H1 (cell line): ENCODE measurements around the gene ELANE. TPM values are rescaled to one million over a fixed set of nuclear protein-coding genes. Genes with fewer than 3 reads are reported as not detected.

Experiments
- CTCF ChIA-PET: fragments of 300-600 bp; sonication (Branson Sonifier 250); formaldehyde crosslinking; loops from one replicate; lab custom pipeline; 2021; ENCODE audit not compliant: partially characterized antibody; lab: Charles Lee
- POLR2A ChIA-PET: fragments of 300-600 bp; sonication (Branson Sonifier 250); formaldehyde crosslinking; loops from one replicate; lab custom pipeline; 2021; ENCODE audit warnings: inconsistent platforms; ENCODE audit not compliant: partially characterized antibody; lab: Charles Lee
- DNase-seq, 2 experiments: peaks; one replicate each; pipeline versions ENCODE4 v3.0.0 to v3.0.0-alpha.2; 2010 to 2022; ENCODE audit warnings: low spot score in 2 of 2, low read depth in 1 of 2, mixed read lengths in 1 of 2
- FAIRE-seq: peaks from 2 replicates; lab custom pipeline; 2011; peaks lifted over from hg19 to GRCh38; lab: Jason Lieb, UNC
- H2AFZ ChIP-seq: 2 replicates; pipeline ENCODE4 v1.8.1; 2012; ENCODE audit warnings: low read length, inconsistent platforms
- H2AK5ac ChIP-seq: 2 replicates; pipeline ENCODE4 v1.6.1; 2013; ENCODE audit warnings: low read depth, low read length
- H2BK120ac ChIP-seq: replicated peaks from 2 replicates; pipeline ENCODE3; 2013; ENCODE audit warnings: low read depth, low read length, inconsistent platforms
- H2BK12ac ChIP-seq: 2 replicates; pipeline ENCODE4 v1.6.1; 2013; ENCODE audit warnings: low read depth, low read length
- H2BK15ac ChIP-seq: 2 replicates; pipeline ENCODE4 v1.6.1; 2013; ENCODE audit warnings: low read length
- H2BK20ac ChIP-seq: 2 replicates; pipeline ENCODE4 v1.6.1; 2013; ENCODE audit warnings: low read length
- H2BK5ac ChIP-seq: 2 replicates; pipeline ENCODE4 v1.6.1; 2013; ENCODE audit warnings: low read depth, low read length
- H3K14ac ChIP-seq: 2 replicates; pipeline ENCODE4 v1.6.1; 2013; ENCODE audit warnings: inconsistent platforms; ENCODE audit not compliant: insufficient read length
- H3K18ac ChIP-seq: 2 replicates; pipeline ENCODE4 v1.6.1; 2013; ENCODE audit warnings: low read length; ENCODE audit errors: extremely low read depth
- H3K23ac ChIP-seq: 2 replicates; pipeline ENCODE4 v1.6.1; 2013; ENCODE audit warnings: inconsistent platforms; ENCODE audit not compliant: insufficient read length
- H3K23me2 ChIP-seq: 2 replicates; pipeline ENCODE4 v1.6.1; 2013; ENCODE audit warnings: low read depth, low read length
- H3K27ac ChIP-seq: 2 replicates; pipeline ENCODE4 v1.6.1; 2011; ENCODE audit warnings: low read depth, low read length, inconsistent platforms
- H3K27me3 ChIP-seq, 4 experiments: replicated peaks in 1 of 4; 1 replicate in 1 of 4; 2 replicates in 3 of 4; pipeline versions ENCODE4 v1.6.1 to v1.8.1; 2011 to 2013; ENCODE audit warnings: low read length in 3 of 4, mild to moderate bottlenecking in 3 of 4, inconsistent platforms in 2 of 4, mixed read lengths in 2 of 4, moderate library complexity in 1 of 4; ENCODE audit not compliant: control insufficient read depth in 3 of 4, insufficient read depth in 3 of 4; ENCODE audit errors: extremely low read depth in 1 of 4
- H3K36me3 ChIP-seq, 4 experiments: 2 replicates each; pipeline versions ENCODE4 v1.6.1 to v1.8.1; 2011 to 2013; ENCODE audit warnings: mild to moderate bottlenecking in 4 of 4, low read length in 3 of 4, moderate library complexity in 2 of 4, control low read depth in 1 of 4, inconsistent platforms in 1 of 4; ENCODE audit not compliant: insufficient read depth in 4 of 4, control insufficient read depth in 2 of 4
- H3K4ac ChIP-seq: replicated peaks from 2 replicates; pipeline ENCODE3; 2013; ENCODE audit warnings: low read length, low read depth, mixed read lengths, inconsistent platforms; ENCODE audit not compliant: insufficient read length
- H3K4me1 ChIP-seq, 4 experiments: replicated peaks in 1 of 4; 1 replicate in 1 of 4; 2 replicates in 3 of 4; pipeline versions ENCODE4 v1.6.1 to v1.8.1; 2011 to 2013; ENCODE audit warnings: low read length in 3 of 4, inconsistent platforms in 2 of 4, mixed read lengths in 1 of 4; ENCODE audit not compliant: insufficient read depth in 4 of 4, control insufficient read depth in 3 of 4
- H3K4me2 ChIP-seq, 2 experiments: 2 replicates each; pipeline versions ENCODE4 v1.6.1 to v1.8.1; 2011 to 2013; ENCODE audit warnings: low read depth in 2 of 2, low read length in 2 of 2, control low read depth in 1 of 2, inconsistent platforms in 1 of 2, mild to moderate bottlenecking in 1 of 2; ENCODE audit not compliant: insufficient read depth in 1 of 2
- H3K4me3 ChIP-seq, 4 experiments: fragments of 200-600, 300-600 bp in 1 of 4; sonication (generic), shearing (Covaris generic), sonication (Bioruptor Twin) in 1 of 4; 2 replicates each; pipeline versions ENCODE4 v1.5.1 to v1.8.1; 2011 to 2016; ENCODE audit warnings: low read length in 4 of 4, low read depth in 3 of 4, control low read depth in 2 of 4, inconsistent platforms in 2 of 4, mild to moderate bottlenecking in 2 of 4, mixed read lengths in 1 of 4, moderate library complexity in 1 of 4; ENCODE audit not compliant: insufficient read depth in 2 of 4; ENCODE audit errors: extremely low read depth in 1 of 4
- H3K56ac ChIP-seq: replicated peaks from 2 replicates; pipeline ENCODE3; 2013; ENCODE audit warnings: low read depth, mild to moderate bottlenecking, mixed read lengths, low read length, inconsistent platforms; ENCODE audit not compliant: insufficient read length
- H3K79me1 ChIP-seq: 2 replicates; pipeline ENCODE4 v1.6.1; 2013; ENCODE audit warnings: low read depth, low read length, control low read depth
- H3K79me2 ChIP-seq, 2 experiments: 2 replicates each; pipeline versions ENCODE4 v1.6.1 to v1.8.1; 2012 to 2013; ENCODE audit warnings: low read length in 2 of 2, mild to moderate bottlenecking in 2 of 2, inconsistent platforms in 1 of 2; ENCODE audit not compliant: insufficient read depth in 2 of 2, control insufficient read depth in 1 of 2
- H3K9ac ChIP-seq, 4 experiments: replicated peaks in 1 of 4; 1 replicate in 1 of 4; 2 replicates in 3 of 4; pipeline versions ENCODE4 v1.6.1 to v1.8.1; 2011 to 2013; ENCODE audit warnings: low read depth in 3 of 4, low read length in 3 of 4, control low read depth in 2 of 4, mild to moderate bottlenecking in 2 of 4, moderate library complexity in 2 of 4, inconsistent platforms in 1 of 4; ENCODE audit errors: extremely low read depth in 1 of 4
- H3K9me3 ChIP-seq, 2 experiments: 2 replicates each; pipeline versions ENCODE4 v1.6.1 to v1.8.1; 2012 to 2013; ENCODE audit warnings: mild to moderate bottlenecking in 2 of 2, moderate library complexity in 2 of 2, control low read depth in 1 of 2, inconsistent platforms in 1 of 2, low read depth in 1 of 2, low read length in 1 of 2, mixed read lengths in 1 of 2; ENCODE audit not compliant: insufficient read depth in 2 of 2
- H4K20me1 ChIP-seq, 2 experiments: replicated peaks in 1 of 2; 2 replicates each; pipeline versions ENCODE3 to v1.8.1; 2011 to 2013; ENCODE audit warnings: inconsistent platforms in 2 of 2, low read length in 2 of 2, mild to moderate bottlenecking in 1 of 2; ENCODE audit not compliant: insufficient read depth in 2 of 2, control insufficient read depth in 1 of 2
- H4K5ac ChIP-seq: 2 replicates; pipeline ENCODE4 v1.6.1; 2013; ENCODE audit warnings: low read length, low read depth, mixed read lengths, inconsistent platforms; ENCODE audit not compliant: insufficient read length
- H4K8ac ChIP-seq: 2 replicates; pipeline ENCODE4 v1.8.0; 2013; ENCODE audit warnings: mild to moderate bottlenecking, moderate library complexity, low read length, inconsistent platforms; ENCODE audit not compliant: insufficient read depth; ENCODE audit errors: extremely low read depth
- H4K91ac ChIP-seq: replicated peaks from 2 replicates; pipeline ENCODE3; 2013; ENCODE audit warnings: low read length, mixed read lengths, inconsistent platforms; ENCODE audit not compliant: insufficient read length
- CBX5 ChIP-seq: fragments of 300-800, 300-1000 bp; sonication (generic); IDR thresholded peaks from 2 replicates; pipeline ENCODE4 v1.7.1; 2016; ENCODE audit warnings: antibody characterized with exemption, low read length, low read depth
- CBX8 ChIP-seq: fragments of 300-800, 300-1000 bp; sonication (generic); IDR thresholded peaks from 2 replicates; pipeline ENCODE4 v1.7.1; 2016; ENCODE audit warnings: low read depth, low read length, borderline replicate concordance
- CEBPB ChIP-seq: IDR thresholded peaks from 2 replicates; pipeline ENCODE4 v1.6.1; 2012; ENCODE audit warnings: low read depth, low read length
- CHD1 ChIP-seq: IDR thresholded peaks from 2 replicates; pipeline ENCODE4 v1.6.1; 2012; ENCODE audit warnings: low read depth, low read length, improper control_type of control experiment
- EGR1 ChIP-seq: IDR thresholded peaks from 2 replicates; pipeline ENCODE4 v1.6.1; 2011; ENCODE audit warnings: low read depth, low read length, borderline replicate concordance
- EP300 ChIP-seq, 2 experiments: IDR thresholded peaks; 1 replicate in 1 of 2; 2 replicates in 1 of 2; pipeline ENCODE4 v1.6.1; 2011 to 2012; ENCODE audit warnings: low read depth in 2 of 2, low read length in 2 of 2, mild to moderate bottlenecking in 2 of 2, borderline replicate concordance in 1 of 2, inconsistent platforms in 1 of 2, moderate library complexity in 1 of 2
- KDM1A ChIP-seq: fragments of 200-600, 300-600 bp; sonication (generic); IDR thresholded peaks from 2 replicates; pipeline ENCODE4 v1.7.1; 2016; ENCODE audit warnings: mild to moderate bottlenecking, low read length, borderline replicate concordance
- NANOG ChIP-seq: IDR thresholded peaks from 2 replicates; pipeline ENCODE4 v1.6.1; 2011; ENCODE audit warnings: low read length, low read depth, mild to moderate bottlenecking, inconsistent platforms; ENCODE audit not compliant: insufficient read depth, poor library complexity, severe bottlenecking
- PHF8 ChIP-seq: fragments of 200-600 bp; sonication (generic); conservative IDR thresholded peaks from 2 replicates; pipeline ENCODE4 v1.7.1; 2012; ENCODE audit warnings: low read depth, mild to moderate bottlenecking, inconsistent platforms, low read length, moderate library complexity
- POLR2A ChIP-seq, 2 experiments: IDR thresholded peaks; 1 replicate in 1 of 2; 2 replicates in 1 of 2; pipeline ENCODE4 v1.6.1; 2011; ENCODE audit warnings: low read depth in 2 of 2, low read length in 2 of 2, mild to moderate bottlenecking in 2 of 2; ENCODE audit errors: control extremely low read depth in 1 of 2
- RNF2 ChIP-seq: fragments of 200-900, 300-1000 bp; sonication (generic); IDR thresholded peaks from 2 replicates; pipeline ENCODE4 v1.7.1; 2016; ENCODE audit warnings: borderline replicate concordance, low read depth, mild to moderate bottlenecking, antibody characterized with exemption, low read length; ENCODE audit not compliant: poor library complexity, severe bottlenecking; ENCODE audit errors: missing control alignments
- RXRA ChIP-seq: IDR thresholded peaks from 2 replicates; pipeline ENCODE4 v1.6.1; 2011; ENCODE audit warnings: low read depth, mild to moderate bottlenecking, low read length, moderate library complexity; ENCODE audit not compliant: insufficient read depth
- TCF12 ChIP-seq: IDR thresholded peaks from 2 replicates; pipeline ENCODE4 v1.6.1; 2011; ENCODE audit warnings: low read depth, mild to moderate bottlenecking, low read length
- ZNF274 ChIP-seq: IDR thresholded peaks from 2 replicates; pipeline ENCODE4 v1.7.0; 2012; ENCODE audit warnings: low read length, borderline replicate concordance; ENCODE audit errors: extremely low read depth
- WGBS, 2 experiments: shearing (Covaris generic) in 1 of 2; methylation state at CpG; one replicate each; pipeline versions ENCODE4 v1.1.6 to v1.1.7; 2013 to 2015; ENCODE audit warnings: low lambda C conversion rate in 2 of 2, mixed read lengths in 2 of 2, inconsistent platforms in 1 of 2, low coverage in 1 of 2, missing lambda C conversion rate in 1 of 2; ENCODE audit not compliant: insufficient replicate concordance in 2 of 2, insufficient coverage in 1 of 2, insufficient read length in 1 of 2; ENCODE audit errors: extremely low coverage in 1 of 2, missing lambda C conversion rate in 1 of 2; 5-methylcytosine and 5-hydroxymethylcytosine counted together
- polyA plus RNA-seq, 7 experiments: library from polyadenylated mRNA; depleted of rRNA in 3 of 7; stranded (reverse) in 5 of 7; unstranded in 2 of 7; fragments of >200 nt in 5 of 7; fragments of 200-250 nt in 2 of 7; gene quantifications; 1 replicate in 5 of 7; 2 replicates in 1 of 7; 4 replicates in 1 of 7; pipeline versions ENCODE4 v1.2.1 to v1.2.3, GENCODE V29; 2011 to 2013; ENCODE audit warnings: missing spikeins in 2 of 7, mixed read lengths in 2 of 7
- total RNA-seq: library from RNA; stranded (reverse); fragmentation: NEBNext Ultra II Directional; extraction: Animal tissue kit (Norgen Biotek cat#: 25700); gene quantifications from 2 replicates; pipeline ENCODE4 v1.2.1, GENCODE V29; 2021

ELANE gene
- total and polyA plus RNA-seq, 2 of the 8 experiments (the other 6 are each of a cell fraction or from before 2014, with no cell fraction given), result not detected

- Histone ChIP-seq H3K23ac (no peak overlapping the region), H3K79me1 (no peaks in the 10 kb centered on the region), H3K14ac (no peak overlapping the region), H4K8ac (peak overlapping the region; percentile 45; the same call in 1 of the 2 replicates), H2BK12ac (no peak overlapping the region), H3K79me2 (no peaks in the 10 kb centered on the region), H3K23me2 (no peaks in the 10 kb centered on the region), H2BK120ac (no peak overlapping the region), H3K4ac (no peak overlapping the region), H2BK15ac (0 out of 2 replicates have a peak overlapping the region, but pooled peaks have one; percentile 46), H3K9me3 (no peaks in the 10 kb centered on the region), H2BK20ac (no peak overlapping the region), H3K27me3 (0 out of 7 replicates have a peak, but pooled peaks cover 0 to 2% (median 0%) of the 10 kb centered on the region in 4 experiments), H3K4me1 (no peaks in the 10 kb centered on the region), H2AK5ac (no peak overlapping the region), H3K27ac (no peak overlapping the region), H4K91ac (no peak overlapping the region), H3K18ac (no peak overlapping the region), H2AFZ (no peak overlapping the region), H3K4me3 (no peak overlapping the region), H3K9ac (no peak overlapping the region), H3K56ac (no peak overlapping the region), H3K4me2 (no peak overlapping the region), H2BK5ac (no peak overlapping the region), H4K20me1 (no peaks in the 10 kb centered on the region), H3K36me3 (no peaks in the 10 kb centered on the region), H4K5ac (no peak overlapping the region)
- no peak for FAIRE-seq
- 83% methylated on average over 12 of the region's 13 CpGs; no CpG with 5 or more reads in 1 of the 2 experiments for WGBS, 2 experiments
- TF ChIP-seq PHF8 (no peak), NANOG (no peak), CEBPB (no peak), CHD1 (no peak), RNF2 (no peak), EP300 (IDR thresholded peaks at IDR 0.05; ENCODE audit: borderline replicate concordance in 1 of 2, low read depth in 2 of 2, low read length in 2 of 2) (no peak), EGR1 (no peak), TCF12 (no peak), POLR2A (IDR thresholded peaks at IDR 0.05; ENCODE audit: control extremely low read depth in 1 of 2, low read depth in 2 of 2, low read length in 2 of 2) (no peak), KDM1A (no peak), RXRA (no peak), ZNF274 (no peak), CBX5 (no peak), CBX8 (no peak)
- DNase-seq, result no peak
- ChIA-PET CTCF (interaction anchor here (0.7 to 1.7 kb wide), 4 partner anchors 9 to 113 kb away, joined by 3 to 8 read pairs (median 5); no protein-coding TSS in a partner anchor), POLR2A (interaction anchor here (1.1 to 2.9 kb wide), 5 partner anchors 8 to 54 kb away, joined by 3 to 9 read pairs (median 3); partner anchors contain the start of gene PTBP1)
These were observed 1.1 kb upstream of the ELANE start for GRCh38 chr19:850979-851335.
